Activated CD4-positive, CD25-positive, alpha-beta regulatory T cell treated with anti-CD3 and anti-CD28 coated beads, Interleukin-2, amount 50 U/mL, for 72 hours (primary cell): Measurements from ENCODE around the gene AQP12A.
"Not testable (repeated sequence)": the region's sequence is repeated elsewhere in the genome, so short reads cannot be mapped to it uniquely, and the experiment has no call there.

Source experiments
- DNase-seq: peaks from one replicate; pipeline ENCODE4 v3.0.0; 2021

AQP12A gene, protein sequence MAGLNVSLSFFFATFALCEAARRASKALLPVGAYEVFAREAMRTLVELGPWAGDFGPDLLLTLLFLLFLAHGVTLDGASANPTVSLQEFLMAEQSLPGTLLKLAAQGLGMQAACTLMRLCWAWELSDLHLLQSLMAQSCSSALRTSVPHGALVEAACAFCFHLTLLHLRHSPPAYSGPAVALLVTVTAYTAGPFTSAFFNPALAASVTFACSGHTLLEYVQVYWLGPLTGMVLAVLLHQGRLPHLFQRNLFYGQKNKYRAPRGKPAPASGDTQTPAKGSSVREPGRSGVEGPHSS

DNA sequence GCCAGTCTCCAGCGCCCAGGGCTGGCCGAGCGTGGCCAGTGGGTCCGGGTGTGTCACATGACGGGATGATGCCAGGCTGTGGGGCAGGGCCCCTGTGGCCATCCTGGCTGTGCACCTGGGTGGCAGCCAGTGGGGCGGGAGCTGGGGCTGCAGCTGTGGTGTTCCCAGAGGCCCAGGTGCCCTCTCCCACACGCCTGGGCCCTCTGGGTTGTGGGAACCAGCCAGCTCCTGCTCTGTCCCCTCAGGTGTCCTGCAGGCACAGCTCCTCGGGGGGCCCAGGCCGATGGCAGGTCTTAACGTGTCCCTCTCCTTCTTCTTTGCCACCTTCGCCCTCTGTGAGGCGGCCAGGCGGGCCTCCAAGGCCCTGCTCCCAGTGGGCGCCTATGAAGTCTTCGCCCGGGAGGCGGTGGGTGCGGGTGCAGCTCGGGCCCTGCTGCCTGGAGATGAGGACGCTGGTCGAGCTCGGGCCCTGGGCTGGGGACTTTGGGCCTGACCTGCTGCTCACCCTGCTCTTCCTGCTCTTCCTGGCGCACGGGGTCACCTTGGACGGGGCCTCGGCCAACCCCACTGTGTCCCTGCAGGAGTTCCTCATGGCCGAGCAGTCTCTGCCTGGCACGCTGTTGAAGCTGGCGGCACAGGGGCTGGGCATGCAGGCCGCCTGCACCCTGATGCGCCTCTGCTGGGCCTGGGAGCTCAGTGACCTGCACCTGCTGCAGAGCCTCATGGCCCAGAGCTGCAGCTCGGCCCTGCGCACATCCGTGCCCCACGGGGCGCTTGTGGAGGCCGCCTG lies at the start of gene AQP12A:
Gene AQP12A (plus strand): TSS at position 236 of the 790 bp plus-strand sequence. CDS start 48 bp downstream, at position 284.
- not testable (repeated sequence) for DNase-seq

GRCh38 chr2:240642061-240642805 lies 49.4 kb upstream of the AQP12A start:
- no peak for DNase-seq

DNA sequence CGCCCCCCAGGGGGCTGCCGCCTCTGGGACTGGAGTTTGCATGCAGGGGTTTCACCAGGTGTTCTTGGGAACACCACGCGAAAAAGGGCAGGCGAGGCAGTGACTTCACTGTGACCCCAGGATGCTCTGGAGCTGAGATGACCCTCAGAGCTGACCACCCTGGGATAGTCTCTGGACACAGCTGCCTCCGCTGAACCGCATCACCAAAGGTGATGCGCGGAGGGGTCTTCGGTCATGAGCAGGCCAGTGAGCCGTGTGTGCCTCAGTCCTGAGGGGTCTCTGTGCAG lies 48.9 kb upstream of the AQP12A start:
- no peak for DNase-seq

GRCh38 chr2:240643093-240643810 lies 48.4 kb upstream of the AQP12A start:
- DNase-seq, result no peak

DNA sequence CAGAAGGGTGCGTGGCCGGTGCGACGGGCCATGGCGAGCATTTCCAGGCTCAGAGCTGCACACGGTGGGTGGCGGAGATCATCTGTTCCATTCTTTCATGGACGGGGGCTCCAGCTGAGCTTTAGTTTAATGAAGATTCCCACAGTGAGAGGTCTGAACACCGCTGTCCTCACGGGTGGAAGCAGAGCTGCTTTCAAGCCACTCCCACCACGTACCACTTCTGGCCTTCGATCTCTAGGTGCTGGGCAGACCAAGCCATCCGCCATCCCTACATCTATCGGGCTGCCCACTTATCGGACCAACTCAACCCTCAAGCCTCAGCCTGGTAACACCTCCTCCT lies 47.9 kb upstream of the AQP12A start:
- no peak for DNase-seq

GRCh38 chr2:240644171-240644651 lies 47.5 kb upstream of the AQP12A start:
- DNase-seq, result no peak

DNA sequence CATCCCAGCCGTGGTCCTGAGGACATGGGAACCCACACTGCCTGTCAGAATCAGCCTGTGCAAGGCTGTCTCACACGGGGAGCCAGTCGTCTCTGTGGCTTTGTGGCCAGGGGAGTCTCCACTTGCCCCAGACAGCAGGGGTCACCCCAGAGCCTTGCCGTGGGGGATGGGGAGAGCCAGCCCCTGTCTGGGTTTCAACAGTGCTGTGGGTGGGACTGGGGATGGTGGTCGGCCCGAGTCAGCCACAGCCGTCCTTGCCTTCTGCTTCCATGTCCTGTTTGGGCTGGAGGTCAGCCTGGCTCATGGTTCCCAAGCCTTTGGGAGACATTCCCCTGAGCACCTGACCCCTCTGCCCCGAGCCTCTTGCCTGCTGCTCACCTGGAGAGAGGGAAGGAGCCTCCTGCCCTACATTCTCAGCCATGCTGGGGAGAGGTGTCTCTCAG lies 46.8 kb upstream of the AQP12A start:
- DNase-seq, result no peak

- DNase-seq, result no peak
Measured at GRCh38 chr2:240645346-240645745, 46.3 kb upstream of the AQP12A start.

GRCh38 chr2:240645801-240646175 lies 45.9 kb upstream of the AQP12A start:
- no peak for DNase-seq

DNA sequence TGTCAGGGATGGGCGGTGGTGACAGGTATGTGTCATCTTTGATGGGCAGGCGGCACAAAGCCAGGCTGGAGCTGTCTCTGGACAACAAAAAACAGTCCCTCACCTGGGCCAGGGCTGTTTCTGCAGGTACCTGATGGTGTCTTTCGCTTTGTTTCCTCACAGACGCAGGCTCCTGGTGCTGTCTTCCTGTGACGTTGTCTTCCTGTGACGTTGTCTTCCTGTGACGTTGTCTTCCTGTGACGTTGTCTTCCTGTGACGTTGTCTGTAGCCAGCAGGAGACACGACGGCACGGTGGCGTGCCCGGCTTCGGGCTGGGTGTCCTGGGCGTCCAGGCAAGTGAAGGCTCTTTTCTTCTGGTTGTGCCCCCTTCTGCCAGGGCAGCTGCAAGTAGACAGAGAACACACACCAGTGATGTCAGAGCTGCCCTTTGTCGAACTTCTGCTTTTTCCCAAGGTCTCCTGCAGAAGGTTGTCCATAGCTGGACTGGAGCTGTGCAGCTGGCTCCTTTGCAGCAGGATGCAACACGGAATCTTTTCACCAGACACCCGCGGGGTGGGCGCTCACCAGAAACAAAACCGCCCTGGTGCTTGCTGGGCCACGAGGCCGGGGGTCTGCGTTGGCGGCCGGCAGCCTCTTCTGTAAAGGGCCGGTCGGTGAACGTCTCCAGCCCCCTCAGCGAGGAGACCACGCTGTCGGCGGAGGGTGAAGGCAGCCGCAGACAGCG lies 45.3 kb upstream of the AQP12A start:
- no peak for DNase-seq

- no peak for DNase-seq
Measured at GRCh38 chr2:240646900-240647502, 44.7 kb upstream of the AQP12A start.

- DNase-seq, result no peak
Measured at GRCh38 chr2:240647503-240648154, 44.0 kb upstream of the AQP12A start.

DNA sequence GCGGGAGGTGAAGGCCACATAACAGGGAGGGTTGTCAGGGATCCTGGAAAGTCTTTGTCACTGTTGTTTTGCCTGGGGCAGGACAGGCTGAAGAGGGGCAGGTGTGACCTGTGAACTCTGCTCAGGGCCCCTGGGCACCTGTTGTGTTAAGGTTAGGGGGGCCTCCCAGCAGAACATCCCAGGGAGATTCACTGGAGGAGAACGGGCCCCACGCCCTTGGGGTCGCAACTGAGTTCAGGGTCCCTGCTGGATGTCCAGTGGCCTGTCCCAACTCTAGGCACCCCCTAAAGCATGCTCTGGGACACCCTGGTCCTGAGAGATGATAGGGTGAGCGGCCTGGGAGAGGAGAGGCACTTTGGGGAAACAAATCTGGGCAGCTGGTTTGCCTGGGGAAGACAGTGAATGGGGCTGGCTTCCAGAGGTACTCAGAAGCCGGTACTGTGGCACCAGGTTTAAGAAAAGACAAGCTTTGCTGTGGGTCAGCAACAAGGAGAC lies 43.5 kb upstream of the AQP12A start:
- DNase-seq, result no peak

DNA sequence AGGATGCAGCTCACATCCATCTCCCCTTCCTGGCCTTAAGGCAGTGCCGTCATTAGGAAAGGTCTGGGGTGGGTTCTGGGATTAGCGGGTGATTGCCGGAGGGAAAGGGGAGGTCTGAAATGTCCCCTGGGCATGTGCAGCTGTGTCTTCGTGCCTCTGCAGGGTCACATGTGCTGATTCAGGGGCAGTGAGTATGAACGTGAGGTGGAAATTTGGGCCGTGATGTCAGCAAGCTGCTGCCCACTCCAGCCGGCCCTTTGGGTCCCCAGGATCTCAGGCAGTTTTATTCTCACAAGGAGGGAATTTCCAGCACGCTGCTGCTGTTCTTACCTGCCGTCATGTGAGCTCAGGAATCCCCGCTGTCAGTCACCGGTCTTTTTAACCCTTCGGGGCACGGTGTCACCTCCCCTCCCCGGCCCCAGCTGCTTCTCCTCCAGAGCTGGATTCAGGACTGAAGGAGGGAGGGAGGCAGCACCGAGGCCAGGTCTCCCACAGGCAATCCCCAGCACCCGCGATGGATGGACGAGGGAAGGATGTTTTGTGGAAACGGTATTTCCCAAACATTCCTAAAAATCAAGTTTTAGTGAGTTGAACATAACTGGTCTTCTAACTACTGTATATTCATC lies 42.9 kb upstream of the AQP12A start:
- no peak for DNase-seq

- DNase-seq, result no peak
Measured at GRCh38 chr2:240649331-240649730, 42.3 kb upstream of the AQP12A start.

DNA sequence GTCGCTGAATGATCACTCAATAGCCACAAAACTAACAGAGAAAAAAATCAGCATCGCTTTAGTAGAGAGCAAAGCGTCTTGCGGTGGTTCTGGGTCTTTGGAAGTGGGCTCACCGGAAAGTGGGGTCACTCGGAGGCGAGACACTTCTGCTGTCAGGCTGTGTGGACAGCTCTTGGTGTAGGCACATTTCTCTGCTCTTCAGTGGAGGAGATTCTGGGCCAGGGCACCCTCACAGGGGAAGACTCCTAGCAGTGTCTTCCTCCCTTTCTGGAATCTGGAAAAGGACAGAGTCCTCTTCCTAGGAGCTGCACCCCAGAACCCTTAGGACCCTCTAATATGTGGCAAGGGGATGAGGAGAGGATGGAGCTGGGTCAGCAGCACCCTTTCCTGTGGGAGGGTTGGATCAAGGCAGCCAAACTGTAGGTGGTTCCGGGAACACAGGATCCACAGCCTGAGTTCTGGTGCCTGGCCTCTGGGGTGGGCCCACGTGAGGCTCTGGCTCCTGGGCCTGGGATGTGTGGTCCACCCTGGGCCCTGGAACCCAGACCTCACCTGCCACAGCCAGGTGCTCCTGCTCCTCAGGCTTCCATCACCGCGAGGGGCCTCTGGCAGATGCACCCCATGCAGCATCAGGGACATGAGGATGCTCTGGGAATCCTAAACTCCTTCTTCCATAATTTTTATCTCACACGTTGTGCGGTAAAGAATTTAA lies 41.3 kb upstream of the AQP12A start:
- DNase-seq, result no peak

DNA sequence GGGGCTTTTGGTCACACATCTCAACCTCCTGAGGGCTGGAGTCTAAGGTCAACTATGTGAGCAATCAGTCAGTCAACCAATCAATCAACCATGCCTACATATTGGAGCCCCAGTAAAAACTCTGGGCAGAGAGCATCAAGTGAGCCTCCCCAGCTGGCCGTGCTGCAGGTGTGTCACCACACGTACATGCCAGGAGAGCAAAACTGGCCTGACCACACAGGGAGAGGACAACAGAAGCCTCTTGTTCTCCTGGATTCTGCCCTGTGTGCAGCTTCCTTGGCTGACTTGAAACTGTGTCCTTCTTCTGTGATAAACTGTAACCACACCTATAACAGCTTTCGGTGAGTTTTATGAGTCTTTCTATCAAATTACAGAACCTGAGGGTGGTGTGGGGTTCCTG lies 40.5 kb upstream of the AQP12A start:
- no peak for DNase-seq

DNA sequence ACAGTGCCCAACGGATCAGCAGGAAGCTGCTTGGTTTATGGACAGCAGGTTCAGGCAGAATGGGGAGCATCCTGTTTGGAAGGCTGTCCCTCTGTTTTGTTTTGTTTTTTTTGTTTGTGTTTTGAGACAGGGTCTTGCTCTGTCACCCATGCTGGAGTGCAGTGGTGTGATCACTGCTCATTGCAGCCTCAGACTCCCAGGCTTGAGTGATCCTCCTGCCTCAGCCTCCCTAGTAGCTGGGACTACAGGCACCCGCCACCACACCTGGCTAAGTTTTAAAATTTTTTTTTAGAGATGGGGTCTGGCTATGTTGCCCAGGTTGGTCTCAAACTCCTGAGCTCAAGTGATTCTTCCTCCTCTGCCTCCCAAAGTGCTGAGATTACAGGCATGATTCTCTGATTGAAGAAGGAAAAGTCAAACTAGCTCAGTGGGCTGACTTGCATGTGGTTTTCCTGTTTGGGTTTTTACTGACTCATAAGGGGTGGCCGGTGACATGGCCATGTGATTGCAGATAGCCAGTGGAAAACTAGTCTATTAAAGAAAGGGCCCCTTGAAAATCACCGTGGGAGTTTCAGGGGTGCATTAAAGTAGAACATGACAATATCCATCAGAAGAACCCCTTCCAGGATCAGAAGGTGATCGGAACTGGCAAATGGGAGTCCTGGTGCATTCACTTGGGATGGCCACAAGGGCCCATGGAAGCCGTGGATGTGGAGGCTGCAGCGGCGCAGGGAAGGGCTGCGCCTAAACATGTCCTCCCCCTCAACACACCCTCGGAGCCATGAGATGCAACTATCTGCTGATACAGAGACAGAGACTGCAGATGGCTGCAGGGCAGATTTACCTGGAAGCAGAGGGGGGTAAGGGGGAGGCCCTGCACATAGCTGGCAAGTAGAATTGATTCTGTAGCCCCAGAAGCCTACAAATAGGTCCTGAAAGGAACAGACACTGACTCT lies 35.5 kb upstream of the AQP12A start:
- no peak for DNase-seq

DNA sequence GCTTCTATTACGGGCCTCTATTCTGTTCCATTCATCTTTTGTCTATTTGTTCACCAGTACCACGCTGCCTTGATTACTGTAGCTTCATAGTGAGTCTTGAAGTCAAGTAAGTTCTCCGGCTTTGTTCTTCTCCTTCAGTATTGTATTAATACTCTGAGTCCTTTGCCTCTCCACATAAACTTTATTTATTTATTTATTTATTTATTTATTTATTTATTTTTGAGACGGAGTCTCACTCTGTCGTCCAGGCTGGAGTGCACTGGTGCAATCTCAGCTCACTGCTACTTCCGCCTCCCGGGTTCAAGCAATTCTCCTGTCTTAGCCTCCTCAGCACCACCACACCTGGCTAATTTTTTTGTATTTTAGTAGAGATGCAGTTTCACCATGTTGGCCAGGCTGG lies 31.8 kb upstream of the AQP12A start:
- not testable (repeated sequence) for DNase-seq
